GM03348 (cell line): ENCODE data around the gene CYTH2.

Experiments used
- DNase-seq: peaks from one replicate; pipeline ENCODE4 v3.0.0; 2012; ENCODE audit warnings: low spot score

CYTH2 gene

GRCh38 chr19:48493718-48494401, 24.7 kb downstream of the CYTH2 start:
- DNase-seq: peak; percentile 60

GRCh38 chr19:48495396-48495795, 26.2 kb downstream of the CYTH2 start:
- no peak for DNase-seq

GRCh38 chr19:48496959-48497727, 28.0 kb downstream of the CYTH2 start:
- no peak for DNase-seq

GRCh38 chr19:48497728-48498594, 28.8 kb downstream of the CYTH2 start:
- DNase-seq: no peak

- no peak for DNase-seq
Measured at GRCh38 chr19:48498595-48499311, 29.6 kb downstream of the CYTH2 start.

- no peak for DNase-seq
Measured at GRCh38 chr19:48499316-48500090, 30.3 kb downstream of the CYTH2 start.

GRCh38 chr19:48500830-48501493, 31.8 kb downstream of the CYTH2 start:
- no peak for DNase-seq

GRCh38 chr19:48501494-48502349, 32.6 kb downstream of the CYTH2 start:
- peak; percentile 34 for DNase-seq

GRCh38 chr19:48502350-48503018, 33.3 kb downstream of the CYTH2 start:
- DNase-seq: no peak

GRCh38 chr19:48506138-48506733, 37.1 kb downstream of the CYTH2 start:
- peak; percentile 73 for DNase-seq

- no peak for DNase-seq
Measured at GRCh38 chr19:48507911-48508439, 38.8 kb downstream of the CYTH2 start.

- DNase-seq: no peak
Measured at GRCh38 chr19:48508729-48509411, 39.7 kb downstream of the CYTH2 start.

- DNase-seq: no peak
Measured at GRCh38 chr19:48509467-48510194, 40.5 kb downstream of the CYTH2 start.

- DNase-seq: peak; percentile 73
Measured at GRCh38 chr19:48510421-48511268, 41.5 kb downstream of the CYTH2 start.

- no peak for DNase-seq
Measured at GRCh38 chr19:48511321-48511731, 42.2 kb downstream of the CYTH2 start.
